Kidney epithelial cell (primary cell): ENCODE results near the gene FLT1. TPM values are rescaled to one million over a fixed set of nuclear protein-coding genes. Genes with fewer than 3 reads are reported as not detected.

Experiments
- DNase-seq: peaks from one replicate; pipeline ENCODE4 v3.0.0-alpha.2; 2010; ENCODE audit warnings: low read depth
- H3K27me3 ChIP-seq: 2 replicates; pipeline ENCODE4 v1.6.0; 2011; ENCODE audit warnings: low read length; ENCODE audit not compliant: control insufficient read depth, insufficient read depth
- H3K36me3 ChIP-seq: 2 replicates; pipeline ENCODE4 v1.5.1; 2011; ENCODE audit warnings: low read length; ENCODE audit not compliant: control insufficient read depth, insufficient read depth
- H3K4me3 ChIP-seq: 2 replicates; pipeline ENCODE4 v1.5.1; 2011; ENCODE audit warnings: low read depth, mild to moderate bottlenecking, control low read depth, low read length
- CTCF ChIP-seq: IDR thresholded peaks from 2 replicates; pipeline ENCODE4 v1.5.1; 2011; ENCODE audit warnings: mild to moderate bottlenecking, moderate library complexity, low read length, control low read depth, inconsistent platforms; ENCODE audit not compliant: insufficient read depth, poor library complexity, severe bottlenecking
- total RNA-seq: library from RNA; depleted of rRNA; stranded (reverse); fragments of >200 nt; gene quantifications from 2 replicates; pipeline ENCODE4 v1.2.3, GENCODE V29; 2015

FLT1 gene
- total RNA-seq, 1 donor from 2014 or later = 0.96 TPM

DNA sequence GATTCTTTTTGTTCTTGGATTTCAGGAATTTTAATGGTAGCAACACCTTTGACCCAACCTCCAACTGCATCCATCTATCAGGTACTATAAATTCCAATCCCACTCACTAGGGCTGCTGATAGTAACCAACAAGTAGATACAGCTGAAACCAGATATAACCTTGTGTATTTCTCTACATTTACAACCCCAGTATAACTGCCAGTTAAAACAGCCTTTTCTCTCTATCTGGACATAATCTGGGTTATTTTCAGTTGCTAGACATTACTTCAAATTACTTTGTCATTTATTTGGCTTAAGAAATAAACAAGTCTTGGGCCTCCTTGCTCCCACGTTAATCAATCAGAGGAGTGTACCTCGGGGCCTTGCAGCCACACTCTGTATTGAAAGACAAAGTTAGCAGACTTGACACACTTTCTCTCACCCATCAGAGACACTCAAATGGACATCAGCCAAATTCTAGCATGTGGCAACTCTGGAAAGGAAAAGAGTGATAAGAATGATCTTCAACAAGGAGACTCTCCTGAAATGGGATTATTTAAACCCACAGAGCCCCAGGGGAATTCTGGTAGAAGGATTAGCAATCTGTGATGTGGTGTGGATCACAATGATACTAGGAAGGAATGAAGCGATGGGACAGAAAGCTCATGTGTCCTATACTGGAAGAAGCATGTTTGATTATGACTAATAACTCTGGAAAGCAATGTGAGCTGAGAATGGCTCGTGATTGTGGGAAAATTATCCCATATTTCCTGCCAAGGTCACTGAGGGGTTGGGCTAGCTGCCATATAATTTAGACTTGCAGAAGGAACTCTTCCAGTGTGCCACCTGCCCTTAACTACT is 157.5 kb downstream of the FLT1 start:
- no peak overlapping the region for H3K4me3 ChIP-seq
- TF ChIP-seq CTCF = no peak
- DNase-seq = no peak
- no peaks in the 10 kb centered on the region for H3K27me3 ChIP-seq
- no peaks in the 10 kb centered on the region for H3K36me3 ChIP-seq

DNA sequence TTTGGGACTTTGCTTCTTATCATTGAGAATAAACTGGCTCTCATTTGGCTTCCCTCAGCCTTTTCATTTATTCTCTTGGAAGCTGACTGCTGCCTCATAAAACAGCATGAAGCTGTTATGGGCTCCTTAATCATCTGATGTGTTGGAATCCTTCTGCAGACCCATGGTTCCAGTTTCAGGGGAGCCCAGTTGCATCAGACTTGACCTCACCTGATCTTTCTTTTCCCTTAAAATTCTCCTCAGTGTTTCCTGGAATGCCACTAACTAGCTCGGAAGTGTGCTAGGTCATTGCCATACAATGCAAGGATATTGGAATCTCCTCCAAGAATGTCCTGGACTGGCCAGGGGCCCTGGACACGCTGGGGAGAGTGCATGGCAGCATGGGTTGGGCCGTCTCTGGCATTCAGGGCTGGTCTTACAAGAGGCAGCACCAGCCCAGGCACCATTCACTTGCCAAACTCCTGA is 158.7 kb downstream of the FLT1 start:
- DNase-seq = no peak
- no peak for TF ChIP-seq CTCF
- Histone ChIP-seq H3K36me3 (no peaks in the 10 kb centered on the region), H3K27me3 (no peaks in the 10 kb centered on the region), H3K4me3 (no peak overlapping the region)

DNA sequence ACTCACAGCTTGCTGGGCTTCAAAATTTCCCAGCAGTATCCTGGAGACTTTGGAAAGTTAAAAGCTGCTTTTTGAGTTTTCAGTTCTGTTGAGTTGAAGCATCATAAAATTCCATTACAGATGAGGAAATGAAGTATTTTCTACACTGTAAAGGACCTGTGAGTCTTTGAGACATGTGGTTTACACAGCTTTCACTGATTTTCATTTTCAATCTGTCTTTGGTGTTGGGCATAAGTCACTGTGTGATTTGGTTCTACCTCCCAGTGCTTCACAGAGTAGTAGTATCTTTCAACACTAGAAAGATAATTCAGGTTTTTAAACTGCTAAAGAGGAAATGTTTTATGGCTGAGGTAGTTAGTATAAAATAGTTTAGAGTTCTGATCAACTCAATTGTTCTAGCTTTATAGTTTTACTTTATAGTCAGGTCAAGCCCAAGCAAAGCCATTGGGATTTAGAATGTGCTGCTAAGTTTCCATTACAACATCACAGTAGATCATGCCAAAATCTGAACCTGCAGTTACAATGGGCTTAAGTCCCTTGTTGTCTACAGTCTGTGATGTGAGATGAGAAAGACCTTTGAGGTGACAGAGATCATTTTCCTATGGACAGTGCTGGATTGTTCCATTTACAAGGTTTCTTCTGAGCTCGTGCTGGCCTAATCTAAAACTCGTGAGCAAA is 161.6 kb downstream of the FLT1 start:
- no peak overlapping the region for H3K4me3 ChIP-seq
- no peaks in the 10 kb centered on the region for H3K27me3 ChIP-seq
- no peak for DNase-seq
- H3K36me3 ChIP-seq = no peaks in the 10 kb centered on the region
- TF ChIP-seq CTCF = no peak

DNA sequence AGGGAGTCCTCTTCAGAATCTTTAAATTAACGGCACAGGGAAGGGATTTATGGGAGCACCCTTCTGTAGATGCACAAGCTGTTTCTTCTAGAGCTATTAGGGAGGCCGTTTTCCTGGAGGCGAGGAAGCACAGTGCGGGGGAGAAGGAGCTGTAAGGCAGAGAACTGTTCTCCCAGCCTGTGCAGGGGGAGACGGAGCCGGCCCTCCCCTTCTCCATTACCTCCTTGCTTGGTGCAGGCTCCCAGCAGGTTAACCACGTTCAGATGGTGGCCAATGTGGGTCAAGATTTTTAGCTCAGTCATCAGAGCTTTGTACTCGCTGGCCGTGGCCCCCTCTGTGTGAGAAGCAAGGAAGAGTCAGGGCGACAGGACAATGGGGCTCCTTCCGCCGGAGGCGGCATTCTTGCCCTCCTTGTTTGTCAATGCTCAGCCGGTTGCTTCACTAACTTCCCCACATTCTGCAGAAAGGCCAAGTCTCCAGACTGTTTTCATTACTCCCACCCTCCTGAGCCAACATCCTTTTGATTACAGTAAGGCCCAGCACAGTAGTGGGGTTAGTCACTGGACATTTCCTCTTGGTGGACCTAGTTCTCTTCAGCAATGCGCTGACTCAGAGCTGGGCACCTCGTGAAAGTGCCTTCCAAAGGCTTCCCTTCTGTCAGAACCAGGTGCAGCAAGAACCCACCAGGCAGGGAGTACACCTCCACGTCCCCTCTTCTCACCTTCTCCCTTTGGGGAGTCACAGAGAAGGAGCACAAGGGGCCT is 165.4 kb downstream of the FLT1 start:
- Histone ChIP-seq H3K27me3 (no peaks in the 10 kb centered on the region), H3K36me3 (no peaks in the 10 kb centered on the region), H3K4me3 (no peak overlapping the region)
- no peak for TF ChIP-seq CTCF
- DNase-seq = peak; percentile 26

DNA sequence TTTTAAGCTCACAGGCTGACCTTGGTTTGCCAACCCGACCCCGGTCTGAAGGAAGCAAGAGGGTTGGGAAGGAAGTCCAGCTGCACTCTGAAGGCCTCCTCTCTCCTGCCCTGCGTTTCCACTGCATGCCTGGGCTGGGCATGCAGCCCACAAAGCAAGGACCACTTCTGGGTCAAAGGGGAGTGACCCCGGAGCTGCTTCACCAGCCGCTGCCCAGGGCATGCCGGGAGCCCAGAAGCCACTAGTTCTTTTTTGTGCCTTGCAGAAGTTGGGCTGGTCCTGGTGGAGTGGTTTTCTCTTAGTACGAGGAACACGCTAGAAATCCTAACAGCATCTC is 166.7 kb downstream of the FLT1 start:
- TF ChIP-seq CTCF = no peak
- no peaks in the 10 kb centered on the region for H3K27me3 ChIP-seq
- H3K36me3 ChIP-seq = no peaks in the 10 kb centered on the region
- DNase-seq = no peak
- no peak overlapping the region for H3K4me3 ChIP-seq
